HCT116 (cell line): Measurements from ENCODE around the gene TSPAN7.

Experiments
- CTCF ChIP-seq, 3 experiments: fragments of 200-600 bp in 1 of 3; sonication (generic) in 1 of 3; IDR thresholded peaks in 2 of 3; conservative IDR thresholded peaks in 1 of 3; 2 replicates each; pipeline ENCODE4 v1.5.1; 2012 to 2017; ENCODE audit warnings: low read depth in 2 of 3, low read length in 2 of 3, antibody characterized with exemption in 1 of 3, borderline replicate concordance in 1 of 3, control low read depth in 1 of 3, mild to moderate bottlenecking in 1 of 3, mixed read lengths in 1 of 3, mixed run types in 1 of 3, moderate library complexity in 1 of 3; ENCODE audit not compliant: insufficient read depth in 1 of 3
- EZH2 ChIP-seq: fragments of 200-600 bp; sonication (generic); IDR thresholded peaks from 2 replicates; pipeline ENCODE4 v1.6.1; 2017; ENCODE audit warnings: antibody characterized with exemption, mixed run types
- EZH2phosphoT487 ChIP-seq: fragments of 200-600 bp; IDR thresholded peaks from 2 replicates; pipeline ENCODE4 v1.6.1; 2018; ENCODE audit warnings: antibody characterized with exemption, borderline replicate concordance
- POLR2A ChIP-seq: IDR thresholded peaks from 2 replicates; pipeline ENCODE4 v1.7.0; 2011; ENCODE audit warnings: borderline replicate concordance; ENCODE audit not compliant: insufficient read depth, insufficient read length; ENCODE audit errors: extremely low read depth
- POLR2AphosphoS5 ChIP-seq: IDR thresholded peaks from 2 replicates; pipeline ENCODE4 v1.6.1; 2011; ENCODE audit warnings: mild to moderate bottlenecking, low read depth, low read length, moderate library complexity
- SP1 ChIP-seq: IDR thresholded peaks from 2 replicates; pipeline ENCODE4 v1.6.1; 2012; ENCODE audit warnings: low read depth
- YY1 ChIP-seq: IDR thresholded peaks from 2 replicates; pipeline ENCODE4 v1.6.1; 2011; ENCODE audit warnings: low read length, low read depth, moderate library complexity, mild to moderate bottlenecking; ENCODE audit not compliant: insufficient replicate concordance; ENCODE audit errors: extremely low read depth

DNA sequence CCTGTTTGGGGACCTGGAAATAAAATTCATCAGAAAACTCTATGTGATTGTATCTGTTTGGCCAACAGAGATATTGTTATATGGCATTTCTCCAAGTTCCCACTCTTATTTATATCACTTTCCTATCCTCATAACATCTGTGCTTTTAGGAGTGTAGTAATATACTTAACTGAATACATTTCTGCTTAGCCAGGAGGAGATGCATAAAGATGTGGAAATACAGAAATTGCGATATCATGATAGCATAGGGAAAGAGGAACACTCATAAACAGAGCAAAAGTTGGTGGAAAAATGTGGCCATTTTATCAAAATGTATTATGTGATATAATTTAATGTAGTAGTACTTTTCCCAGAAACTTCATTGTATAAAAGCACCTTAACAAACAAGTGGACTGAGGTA, 46.1 kb upstream of the TSPAN7 start:
- TF ChIP-seq EZH2 (no peak), SP1 (no peak), CTCF (IDR thresholded peaks at IDR 0.05 in 2 of 3, conservative IDR thresholded peaks at IDR 0.05 in 1 of 3; ENCODE audit: borderline replicate concordance in 1 of 3, insufficient read depth in 1 of 3, low read depth in 2 of 3, low read length in 2 of 3) (no peak), POLR2AphosphoS5 (no peak), EZH2phosphoT487 (no peak), POLR2A (no peak), YY1 (no peak)
